ENCODE measurements around the gene FGD2. TPM values are rescaled to one million over a fixed set of nuclear protein-coding genes. Genes with fewer than 3 reads are reported as not detected.

The FGD2 gene
- total RNA-seq, 1 experiment from 2014 or later, result 0.44 TPM

GRCh38 chr6:36999751-37000125 is 5.7 kb upstream of the FGD2 start:
- Histone ChIP-seq H4K20me1 (ENCODE audit: low read length) (no peaks in the 10 kb centered on the region), H3K36me3 (ENCODE audit: low read depth, low read length) (no peaks in the 10 kb centered on the region), H3K4me1 (ENCODE audit: insufficient read depth, low read length) (no peaks in the 10 kb centered on the region), H3K4me2 (ENCODE audit: low read length) (no peak overlapping the region), H3K9me3 (ENCODE audit: low read length) (no peaks in the 10 kb centered on the region), H3K27me3 (ENCODE audit: low read length) (no peaks in the 10 kb centered on the region), H3K9ac (ENCODE audit: low read length) (no peak overlapping the region), H2AFZ (ENCODE audit: low read length) (no peak overlapping the region), H3K4me3 (ENCODE audit: low read length) (no peak overlapping the region), H3F3A (ENCODE audit: low read length, unreplicated experiment) (no peaks in the 10 kb centered on the region), H3K27ac (ENCODE audit: low read length) (no peak overlapping the region), H3K9me2 (replicated peaks; ENCODE audit: low read length) (no peaks in the 10 kb centered on the region), H3K79me2 (ENCODE audit: low read length) (no peaks in the 10 kb centered on the region)
- DNase-seq, result no peak
- TF ChIP-seq EZH2 (IDR thresholded peaks at IDR 0.05; ENCODE audit: low read length, unreplicated experiment) (no peak), CTCF (conservative IDR thresholded peaks at IDR 0.05; ENCODE audit: low read depth, low read length) (no peak), EZH2phosphoT487 (IDR thresholded peaks at IDR 0.05; ENCODE audit: borderline replicate concordance, low read length) (no peak)
- intact Hi-C loops (cut with micrococcal nuclease), result no loop called here
- POLR2A ChIA-PET (ENCODE audit: unreplicated experiment), result no interaction called here
- CTCF ChIA-PET, result no interaction called here
- ATAC-seq, result no peak
- BruUV-seq (replicated peaks), result no TSS peak

- Histone ChIP-seq H3F3A (ENCODE audit: low read length, unreplicated experiment) (no peaks in the 10 kb centered on the region), H4K20me1 (ENCODE audit: low read length) (no peaks in the 10 kb centered on the region), H3K9ac (ENCODE audit: low read length) (no peak overlapping the region), H3K4me2 (ENCODE audit: low read length) (no peak overlapping the region), H3K27me3 (ENCODE audit: low read length) (no peaks in the 10 kb centered on the region), H3K27ac (ENCODE audit: low read length) (no peak overlapping the region), H3K36me3 (ENCODE audit: low read depth, low read length) (no peaks in the 10 kb centered on the region), H3K9me2 (replicated peaks; ENCODE audit: low read length) (no peaks in the 10 kb centered on the region), H3K4me1 (ENCODE audit: insufficient read depth, low read length) (no peaks in the 10 kb centered on the region), H3K9me3 (ENCODE audit: low read length) (no peaks in the 10 kb centered on the region), H3K4me3 (ENCODE audit: low read length) (no peak overlapping the region), H2AFZ (ENCODE audit: low read length) (no peak overlapping the region), H3K79me2 (ENCODE audit: low read length) (no peaks in the 10 kb centered on the region)
- TF ChIP-seq EZH2 (IDR thresholded peaks at IDR 0.05; ENCODE audit: low read length, unreplicated experiment) (no peak), CTCF (conservative IDR thresholded peaks at IDR 0.05; ENCODE audit: low read depth, low read length) (no peak), EZH2phosphoT487 (IDR thresholded peaks at IDR 0.05; ENCODE audit: borderline replicate concordance, low read length) (no peak)
- ATAC-seq, result no peak
- intact Hi-C loops (cut with micrococcal nuclease), result no loop called here
- no TSS peak for BruUV-seq (replicated peaks)
- POLR2A ChIA-PET (ENCODE audit: unreplicated experiment), result no interaction called here
- CTCF ChIA-PET, result no interaction called here
- no peak for DNase-seq
These were observed 1.1 kb upstream of the FGD2 start for GRCh38 chr6:37004044-37004980.
